K562 (cell line): ENCODE results near the gene ALG1. TPM values are rescaled to one million over a fixed set of nuclear protein-coding genes. Genes with fewer than 3 reads are reported as not detected.

Source experiments
- ATAC-seq: fragments of 200-7000 bp; cut with Tn5 transposase; 3 replicates; pipeline ENCODE4 v1.9.1; 2020; ENCODE audit warnings: moderate library complexity
- BruUV-seq: library from RNA; stranded (reverse); fragments of 400-500 nt; replicated peaks from 2 replicates; lab custom pipeline; 2021; lab: Mats Ljungman, UMichigan
- CTCF ChIA-PET: fragments of 300-600 bp; formaldehyde crosslinking; extraction: SDS; loops from one replicate; lab custom pipeline; 2021; ENCODE audit warnings: low intra/inter-chr PET ratio; lab: Yijun Ruan, JAX
- POLR2A ChIA-PET: fragments of 300-600, 350-650 bp; sonication (Branson Sonifier 250); formaldehyde crosslinking; extraction: SDS; loops from one replicate; lab custom pipeline; 2021; ENCODE audit warnings: antibody characterized with exemption, inconsistent platforms; lab: Yijun Ruan, JAX
- DNase-seq, 4 experiments: peaks; one replicate each; pipeline versions ENCODE4 v3.0.0 to v3.0.0-alpha.2; 2011 to 2018; ENCODE audit warnings: low spot score in 3 of 4, mixed read lengths in 3 of 4; ENCODE audit errors: extremely low read depth in 1 of 4
- FAIRE-seq: peaks from 2 replicates; lab custom pipeline; 2011; peaks lifted over from hg19 to GRCh38; lab: Jason Lieb, UNC
- H2AFZ ChIP-seq: 2 replicates; pipeline ENCODE4 v1.6.0; 2011; ENCODE audit warnings: low read depth, low read length, control low read depth, inconsistent platforms
- H3K27ac ChIP-seq: fragments of 200-600 bp; 3 replicates; pipeline ENCODE4 v1.8.0; 2011; ENCODE audit warnings: low read depth, mild to moderate bottlenecking, control low read depth, inconsistent platforms, low read length, moderate library complexity, mixed read lengths; ENCODE audit errors: extremely low read depth
- H3K27me3 ChIP-seq, 2 experiments: fragments of 300-600 bp in 1 of 2; 2 replicates in 1 of 2; 3 replicates in 1 of 2; pipeline versions ENCODE4 v1.6.0 to v1.8.0; 2011; ENCODE audit warnings: inconsistent platforms in 2 of 2, low read length in 2 of 2, mild to moderate bottlenecking in 1 of 2, mixed read lengths in 1 of 2, moderate library complexity in 1 of 2; ENCODE audit not compliant: control insufficient read depth in 2 of 2, insufficient read depth in 2 of 2
- H3K36me3 ChIP-seq: fragments of 300-600 bp; 3 replicates; pipeline ENCODE4 v1.8.0; 2011; ENCODE audit warnings: mild to moderate bottlenecking, low read length, inconsistent platforms; ENCODE audit not compliant: control insufficient read depth, insufficient read depth
- H3K4me1 ChIP-seq, 2 experiments: fragments of 200-600 bp in 1 of 2; replicated peaks in 1 of 2; 2 replicates in 1 of 2; 3 replicates in 1 of 2; pipeline versions ENCODE4 v1.5.1 to v1.8.0; 2011; ENCODE audit warnings: inconsistent platforms in 2 of 2, low read length in 2 of 2, mild to moderate bottlenecking in 1 of 2, mixed read lengths in 1 of 2, moderate library complexity in 1 of 2; ENCODE audit not compliant: control insufficient read depth in 2 of 2, insufficient read depth in 2 of 2
- H3K4me2 ChIP-seq: 2 replicates; pipeline ENCODE4 v1.6.1; 2011; ENCODE audit warnings: low read length, control low read depth, inconsistent platforms, mixed read lengths; ENCODE audit not compliant: insufficient read depth
- H3K4me3 ChIP-seq: fragments of 200-600 bp; sonication (generic), shearing (Covaris generic); 2 replicates; pipeline ENCODE4 v1.5.1; 2016; ENCODE audit warnings: control low read depth, inconsistent platforms
- H3K79me2 ChIP-seq: fragments of 200-600 bp; 3 replicates; pipeline ENCODE4 v1.8.0; 2011; ENCODE audit warnings: low read length, inconsistent platforms; ENCODE audit not compliant: control insufficient read depth, insufficient read depth
- H3K9ac ChIP-seq, 2 experiments: 2 replicates each; pipeline versions ENCODE4 v1.6.0 to v1.6.1; 2011; ENCODE audit warnings: low read depth in 2 of 2, low read length in 2 of 2, control low read depth in 1 of 2, inconsistent platforms in 1 of 2, mild to moderate bottlenecking in 1 of 2, mixed read lengths in 1 of 2; ENCODE audit not compliant: insufficient read depth in 1 of 2
- H3K9me1 ChIP-seq: one replicate; pipeline ENCODE4 v1.6.0; 2011; ENCODE audit warnings: inconsistent platforms, mild to moderate bottlenecking, low read length, moderate library complexity; ENCODE audit not compliant: control insufficient read depth, insufficient read depth
- H3K9me3 ChIP-seq: replicated peaks from 2 replicates; pipeline ENCODE4 v1.5.1; 2011; ENCODE audit warnings: low read depth, low read length, inconsistent platforms; ENCODE audit not compliant: control insufficient read depth, insufficient read depth
- H4K20me1 ChIP-seq: replicated peaks from 2 replicates; pipeline ENCODE4 v1.6.1; 2011; ENCODE audit warnings: low read length, inconsistent platforms, mixed read lengths; ENCODE audit not compliant: control insufficient read depth, insufficient read depth
- BDP1 ChIP-seq: IDR thresholded peaks from 3 replicates; pipeline ENCODE4 v1.6.1; 2011; ENCODE audit not compliant: insufficient read length, insufficient read depth
- ELF1 ChIP-seq: fragments of 200-800 bp; sonication (Bioruptor generic); IDR thresholded peaks from 2 replicates; pipeline ENCODE4 v1.6.1; 2016; ENCODE audit warnings: missing genetic modification characterization, missing compliant biosample characterization
- KAT8 ChIP-seq: fragments of 450-650 bp; IDR thresholded peaks from 2 replicates; pipeline ENCODE4 v1.6.1; 2016; ENCODE audit warnings: low read depth, mild to moderate bottlenecking
- ZNF785 ChIP-seq: fragments of 250-450 bp; sonication (Bioruptor Pico); IDR thresholded peaks from 2 replicates; pipeline ENCODE4 v1.4.0; 2020; ENCODE audit warnings: mild to moderate bottlenecking
- WGBS: fragments of 100-300 bp; shearing (Covaris generic); methylation state at CpG from one replicate; pipeline ENCODE4 v1.1.6; 2016; ENCODE audit warnings: low coverage, mixed read lengths; ENCODE audit not compliant: insufficient coverage; ENCODE audit errors: missing lambda C conversion rate; 5-methylcytosine and 5-hydroxymethylcytosine counted together
- in situ Hi-C: fragments of 300-500 bp; cut with MboI; formaldehyde crosslinking; loops from 4 replicates; pipeline ENCODE4 v1.15.0; 2018; ENCODE audit warnings: inconsistent platforms, mixed read lengths
- intact Hi-C: fragments of 100-400 bp; cut with micrococcal nuclease; formaldehyde crosslinking; loops from 2 replicates; pipeline ENCODE4 v1.14.2; 2022
- polyA plus RNA-seq, 8 experiments: library from polyadenylated mRNA; depleted of rRNA in 4 of 8; stranded (reverse) in 5 of 8; unstranded in 3 of 8; fragments of >200 nt; fragmentation: Nextera tagmentation in 2 of 8; fragmentation: Illumina TruSeq in 1 of 8; extraction: Ambion mirVana in 2 of 8; extraction: Trizol in 1 of 8; gene quantifications; 2 replicates each; pipeline versions ENCODE4 v1.2.1 to v1.2.3, GENCODE V29; 2011 to 2014; ENCODE audit warnings: inconsistent platforms in 1 of 8, missing spikeins in 1 of 8
- total RNA-seq, 7 experiments: library from RNA; depleted of rRNA in 6 of 7; stranded (reverse); fragments of >200 nt in 6 of 7; fragmentation: Illumina TruSeq in 2 of 7; extraction: Trizol in 2 of 7; gene quantifications; 2 replicates each; pipeline versions ENCODE4 v1.2.1 to v1.2.3, GENCODE V29; 2011 to 2021; ENCODE audit warnings: low replicate concordance in 1 of 7
- TF ChIP-seq, protein P1 (sequence below): fragments of 250-450 bp; sonication (Bioruptor Pico); IDR thresholded peaks from 2 replicates; pipeline ENCODE4 v1.4.0; 2020
- TF ChIP-seq, protein P2 (sequence below), 3 experiments: IDR thresholded peaks in 2 of 3; conservative IDR thresholded peaks in 1 of 3; 2 replicates each; pipeline ENCODE4 v1.5.1; 2011 to 2012; ENCODE audit warnings: low read length in 3 of 3, mild to moderate bottlenecking in 3 of 3, control low read depth in 2 of 3, improper control_type of control experiment in 1 of 3, inconsistent platforms in 1 of 3, low read depth in 1 of 3, mixed read lengths in 1 of 3, moderate library complexity in 1 of 3; ENCODE audit not compliant: insufficient read depth in 2 of 3

Gene ALG1
- total and polyA plus RNA-seq, 9 of the 15 experiments (the other 6 are each of a cell fraction or from before 2014, with no cell fraction given), result 1.1 to 26.4 (median 18.3) TPM

DNA sequence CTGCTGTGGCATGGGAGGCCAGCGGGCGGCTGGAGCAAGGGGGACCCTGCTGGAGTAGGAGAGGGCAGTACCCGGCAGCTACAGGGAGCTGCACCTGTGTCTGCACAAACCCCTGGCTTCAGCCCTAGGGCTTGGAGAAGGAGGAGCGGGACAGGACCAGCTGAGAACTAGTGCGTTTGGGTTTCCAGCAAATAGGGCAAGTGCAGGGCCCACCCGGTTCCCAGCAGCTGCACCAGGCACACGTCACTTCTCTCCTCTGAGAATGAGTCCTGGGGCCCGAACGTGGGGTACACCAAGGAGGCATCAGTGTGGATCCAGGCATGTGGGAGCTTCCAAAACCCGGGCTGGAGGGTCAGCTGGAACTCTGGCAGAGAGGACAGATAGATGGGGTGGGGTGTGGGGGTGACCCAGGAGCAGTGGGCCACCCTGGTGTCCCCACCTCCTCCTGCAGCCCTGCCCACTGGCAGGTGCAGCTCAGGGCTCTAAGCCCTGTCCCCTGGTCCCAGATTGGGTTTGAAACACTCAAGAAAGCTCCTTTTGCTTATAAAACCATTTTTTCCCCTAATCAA is 11.5 kb upstream of the ALG1 start (continued):
- TF ChIP-seq, protein P1, sequence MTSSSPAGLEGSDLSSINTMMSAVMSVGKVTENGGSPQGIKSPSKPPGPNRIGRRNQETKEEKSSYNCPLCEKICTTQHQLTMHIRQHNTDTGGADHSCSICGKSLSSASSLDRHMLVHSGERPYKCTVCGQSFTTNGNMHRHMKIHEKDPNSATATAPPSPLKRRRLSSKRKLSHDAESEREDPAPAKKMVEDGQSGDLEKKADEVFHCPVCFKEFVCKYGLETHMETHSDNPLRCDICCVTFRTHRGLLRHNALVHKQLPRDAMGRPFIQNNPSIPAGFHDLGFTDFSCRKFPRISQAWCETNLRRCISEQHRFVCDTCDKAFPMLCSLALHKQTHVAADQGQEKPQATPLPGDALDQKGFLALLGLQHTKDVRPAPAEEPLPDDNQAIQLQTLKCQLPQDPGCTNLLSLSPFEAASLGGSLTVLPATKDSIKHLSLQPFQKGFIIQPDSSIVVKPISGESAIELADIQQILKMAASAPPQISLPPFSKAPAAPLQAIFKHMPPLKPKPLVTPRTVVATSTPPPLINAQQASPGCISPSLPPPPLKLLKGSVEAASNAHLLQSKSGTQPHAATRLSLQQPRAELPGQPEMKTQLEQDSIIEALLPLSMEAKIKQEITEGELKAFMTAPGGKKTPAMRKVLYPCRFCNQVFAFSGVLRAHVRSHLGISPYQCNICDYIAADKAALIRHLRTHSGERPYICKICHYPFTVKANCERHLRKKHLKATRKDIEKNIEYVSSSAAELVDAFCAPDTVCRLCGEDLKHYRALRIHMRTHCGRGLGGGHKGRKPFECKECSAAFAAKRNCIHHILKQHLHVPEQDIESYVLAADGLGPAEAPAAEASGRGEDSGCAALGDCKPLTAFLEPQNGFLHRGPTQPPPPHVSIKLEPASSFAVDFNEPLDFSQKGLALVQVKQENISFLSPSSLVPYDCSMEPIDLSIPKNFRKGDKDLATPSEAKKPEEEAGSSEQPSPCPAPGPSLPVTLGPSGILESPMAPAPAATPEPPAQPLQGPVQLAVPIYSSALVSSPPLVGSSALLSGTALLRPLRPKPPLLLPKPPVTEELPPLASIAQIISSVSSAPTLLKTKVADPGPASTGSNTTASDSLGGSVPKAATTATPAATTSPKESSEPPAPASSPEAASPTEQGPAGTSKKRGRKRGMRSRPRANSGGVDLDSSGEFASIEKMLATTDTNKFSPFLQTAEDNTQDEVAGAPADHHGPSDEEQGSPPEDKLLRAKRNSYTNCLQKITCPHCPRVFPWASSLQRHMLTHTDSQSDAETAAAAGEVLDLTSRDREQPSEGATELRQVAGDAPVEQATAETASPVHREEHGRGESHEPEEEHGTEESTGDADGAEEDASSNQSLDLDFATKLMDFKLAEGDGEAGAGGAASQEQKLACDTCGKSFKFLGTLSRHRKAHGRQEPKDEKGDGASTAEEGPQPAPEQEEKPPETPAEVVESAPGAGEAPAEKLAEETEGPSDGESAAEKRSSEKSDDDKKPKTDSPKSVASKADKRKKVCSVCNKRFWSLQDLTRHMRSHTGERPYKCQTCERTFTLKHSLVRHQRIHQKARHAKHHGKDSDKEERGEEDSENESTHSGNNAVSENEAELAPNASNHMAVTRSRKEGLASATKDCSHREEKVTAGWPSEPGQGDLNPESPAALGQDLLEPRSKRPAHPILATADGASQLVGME (CRISPR knock-in tag), result no peak
- TF ChIP-seq ELF1 (no peak), KAT8 (no peak), ZNF785 (CRISPR knock-in tag) (no peak)

DNA sequence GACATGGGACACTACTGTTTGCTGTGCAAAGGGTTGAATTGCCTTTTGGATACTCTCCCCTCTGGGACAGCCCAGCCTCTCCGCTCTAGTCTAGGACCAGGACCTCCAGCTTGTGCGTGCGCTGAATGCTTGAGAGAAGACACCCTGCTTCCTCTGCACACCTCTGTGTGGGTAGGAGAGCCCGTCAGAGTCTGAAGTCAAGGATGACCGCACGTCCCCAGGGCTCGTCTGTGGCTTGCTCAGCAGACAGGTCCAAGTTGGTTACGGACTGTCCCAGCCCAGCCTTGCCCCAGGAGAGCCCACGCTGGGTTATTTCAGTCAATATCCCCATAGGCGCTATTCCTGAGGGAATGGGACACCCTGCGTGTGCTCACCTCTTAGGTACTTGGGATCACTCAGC is 9.6 kb upstream of the ALG1 start:
- Histone ChIP-seq H3K4me2 (no peak overlapping the region), H3K9me3 (no peaks in the 10 kb centered on the region), H3K4me1 (peaks cover 0 to 5% of the 10 kb centered on the region in 2 experiments; a peak in 2 of 5 replicates), H3K9ac (no peak overlapping the region), H3K27ac (no peak overlapping the region), H2AFZ (no peak overlapping the region), H4K20me1 (0 out of 2 replicates have a peak, but pooled peaks cover 4% of the 10 kb centered on the region), H3K4me3 (no peak overlapping the region), H3K27me3 (peaks cover 29 to 65% of the 10 kb centered on the region in 2 experiments; a peak in 4 of 5 replicates), H3K36me3 (no peaks in the 10 kb centered on the region), H3K79me2 (no peaks in the 10 kb centered on the region), H3K9me1 (no peaks in the 10 kb centered on the region)
- in situ Hi-C loops, result no loop called here
- DNase-seq (no peak), ATAC-seq (no peak), FAIRE-seq (no peak)
- BruUV-seq, result no TSS peak
- TF ChIP-seq, protein P2, sequence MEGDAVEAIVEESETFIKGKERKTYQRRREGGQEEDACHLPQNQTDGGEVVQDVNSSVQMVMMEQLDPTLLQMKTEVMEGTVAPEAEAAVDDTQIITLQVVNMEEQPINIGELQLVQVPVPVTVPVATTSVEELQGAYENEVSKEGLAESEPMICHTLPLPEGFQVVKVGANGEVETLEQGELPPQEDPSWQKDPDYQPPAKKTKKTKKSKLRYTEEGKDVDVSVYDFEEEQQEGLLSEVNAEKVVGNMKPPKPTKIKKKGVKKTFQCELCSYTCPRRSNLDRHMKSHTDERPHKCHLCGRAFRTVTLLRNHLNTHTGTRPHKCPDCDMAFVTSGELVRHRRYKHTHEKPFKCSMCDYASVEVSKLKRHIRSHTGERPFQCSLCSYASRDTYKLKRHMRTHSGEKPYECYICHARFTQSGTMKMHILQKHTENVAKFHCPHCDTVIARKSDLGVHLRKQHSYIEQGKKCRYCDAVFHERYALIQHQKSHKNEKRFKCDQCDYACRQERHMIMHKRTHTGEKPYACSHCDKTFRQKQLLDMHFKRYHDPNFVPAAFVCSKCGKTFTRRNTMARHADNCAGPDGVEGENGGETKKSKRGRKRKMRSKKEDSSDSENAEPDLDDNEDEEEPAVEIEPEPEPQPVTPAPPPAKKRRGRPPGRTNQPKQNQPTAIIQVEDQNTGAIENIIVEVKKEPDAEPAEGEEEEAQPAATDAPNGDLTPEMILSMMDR (IDR thresholded peaks at IDR 0.05 in 2 of 3, conservative IDR thresholded peaks at IDR 0.05 in 1 of 3; ENCODE audit: insufficient read depth in 2 of 3, low read depth in 1 of 3, low read length in 3 of 3), result no peak
- TF ChIP-seq BDP1, result no peak
- POLR2A ChIA-PET, result no interaction called here
- intact Hi-C loops, result no loop called here
- 4% methylated on average over 11 of the region's 11 CpGs for WGBS
- CTCF ChIA-PET, result no interaction called here
